ENCODE measurements around the gene HDX.
"Not testable (repeated sequence)": the region's sequence is repeated elsewhere in the genome, so short reads cannot be mapped to it uniquely, and the experiment has no call there.

The HDX gene

DNA sequence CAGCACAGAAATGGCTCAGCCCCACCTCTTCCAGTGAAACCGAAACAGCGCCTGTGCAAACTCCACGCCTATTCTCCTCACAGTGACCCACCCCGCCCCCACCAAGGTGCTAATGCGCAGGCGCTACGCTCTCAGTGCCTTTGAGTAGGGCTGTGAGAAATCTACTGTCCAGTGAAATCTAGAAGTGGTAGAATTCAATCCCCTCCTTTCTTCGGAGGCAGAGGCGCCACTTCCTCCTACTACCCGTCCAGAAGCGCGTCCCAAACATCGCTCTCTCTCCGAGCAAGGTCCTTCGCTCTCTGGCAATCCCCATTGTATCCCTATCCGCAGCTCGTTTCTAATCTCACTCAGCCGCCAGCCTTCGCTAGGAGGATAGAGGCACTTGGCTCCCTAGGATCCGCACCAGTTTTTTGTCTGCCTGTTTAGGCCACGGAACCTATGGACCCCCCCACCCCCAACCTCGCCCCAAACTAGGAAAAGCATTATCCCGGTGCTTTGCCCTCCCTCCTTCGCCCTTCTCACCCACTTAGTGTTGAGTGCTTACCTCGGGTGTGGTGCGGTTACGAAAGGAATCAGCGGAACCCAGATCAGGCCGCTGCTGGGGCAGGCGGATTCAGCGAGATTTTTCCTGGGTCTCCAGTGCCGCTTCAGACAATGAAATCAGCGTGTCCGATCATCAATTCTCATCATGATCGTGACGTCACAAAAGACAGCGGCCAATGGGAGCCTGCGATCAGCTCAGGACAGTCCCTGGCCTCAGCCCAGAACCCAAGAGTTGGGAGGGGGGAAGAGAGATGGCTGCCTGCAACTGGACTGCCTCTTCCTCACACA, at the start of gene HDX:
Gene HDX, minus strand, starts transcription at position 656 of the 831 bp plus-strand sequence. CDS start 27,056 bp downstream, outside the sequence.
- DNase-seq (ENCODE audit: low read depth, low spot score) = peak; percentile 1

DNA sequence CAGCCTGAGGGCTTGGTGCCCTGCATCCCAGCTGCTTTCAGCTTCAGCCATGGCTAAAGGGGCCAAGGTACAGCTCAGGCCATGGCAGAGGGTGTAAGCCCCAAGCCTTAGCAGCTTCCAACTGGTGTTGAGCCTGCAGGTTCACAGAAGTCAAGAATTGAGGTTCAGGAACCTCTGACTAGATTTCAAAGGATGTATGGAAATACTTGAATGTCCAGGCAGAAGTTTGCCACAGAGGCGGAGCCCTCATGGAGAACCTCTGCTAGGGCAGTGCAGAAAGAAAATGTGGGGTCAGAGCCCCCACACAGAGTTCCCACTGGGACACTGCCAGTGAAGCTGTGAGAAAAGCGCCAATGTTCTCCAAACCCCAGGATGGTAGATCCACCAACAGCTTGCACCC, 39.1 kb upstream of the HDX start:
- not testable (repeated sequence) for DNase-seq (ENCODE audit: low read depth, low spot score)

DNA sequence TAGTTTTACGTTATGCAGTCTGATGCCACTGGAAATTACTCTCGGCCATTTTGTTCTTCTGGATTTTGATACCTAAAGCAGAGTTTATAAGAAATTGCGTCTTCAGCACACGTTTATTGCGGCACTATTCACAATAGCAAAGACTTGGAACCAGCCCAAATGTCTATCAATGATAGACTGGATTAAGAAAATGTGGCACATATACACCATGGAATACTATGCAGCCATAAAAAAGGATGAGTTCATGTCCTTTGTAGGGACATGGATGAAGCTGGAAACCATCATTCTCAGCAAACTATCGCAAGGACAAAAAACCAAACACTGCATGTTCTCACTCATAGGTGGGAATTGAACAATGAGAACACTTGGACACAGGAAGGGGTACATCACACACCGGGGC, 35.4 kb upstream of the HDX start:
- DNase-seq (ENCODE audit: low read depth, low spot score) = not testable (repeated sequence)

DNA sequence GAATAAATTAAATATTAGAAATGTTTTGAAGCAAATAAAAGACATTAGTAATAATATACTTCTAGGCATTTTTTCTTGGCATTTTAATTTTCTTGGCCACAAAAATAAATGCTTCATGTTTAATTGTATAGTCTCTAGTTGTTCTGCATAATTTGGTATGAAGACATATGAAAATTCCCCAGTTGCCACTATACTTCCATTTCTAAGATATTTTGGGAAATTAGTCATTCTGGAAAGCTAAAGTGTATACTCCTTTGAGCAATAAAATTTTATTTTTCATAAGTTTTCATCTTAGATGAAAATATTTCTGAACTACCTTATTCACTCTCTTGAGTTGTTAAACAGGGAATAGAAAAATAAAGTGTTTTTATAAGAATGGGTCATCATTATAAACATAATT, 13.8 kb downstream of the HDX start:
- no peak for DNase-seq (ENCODE audit: low read depth, low spot score)

DNA sequence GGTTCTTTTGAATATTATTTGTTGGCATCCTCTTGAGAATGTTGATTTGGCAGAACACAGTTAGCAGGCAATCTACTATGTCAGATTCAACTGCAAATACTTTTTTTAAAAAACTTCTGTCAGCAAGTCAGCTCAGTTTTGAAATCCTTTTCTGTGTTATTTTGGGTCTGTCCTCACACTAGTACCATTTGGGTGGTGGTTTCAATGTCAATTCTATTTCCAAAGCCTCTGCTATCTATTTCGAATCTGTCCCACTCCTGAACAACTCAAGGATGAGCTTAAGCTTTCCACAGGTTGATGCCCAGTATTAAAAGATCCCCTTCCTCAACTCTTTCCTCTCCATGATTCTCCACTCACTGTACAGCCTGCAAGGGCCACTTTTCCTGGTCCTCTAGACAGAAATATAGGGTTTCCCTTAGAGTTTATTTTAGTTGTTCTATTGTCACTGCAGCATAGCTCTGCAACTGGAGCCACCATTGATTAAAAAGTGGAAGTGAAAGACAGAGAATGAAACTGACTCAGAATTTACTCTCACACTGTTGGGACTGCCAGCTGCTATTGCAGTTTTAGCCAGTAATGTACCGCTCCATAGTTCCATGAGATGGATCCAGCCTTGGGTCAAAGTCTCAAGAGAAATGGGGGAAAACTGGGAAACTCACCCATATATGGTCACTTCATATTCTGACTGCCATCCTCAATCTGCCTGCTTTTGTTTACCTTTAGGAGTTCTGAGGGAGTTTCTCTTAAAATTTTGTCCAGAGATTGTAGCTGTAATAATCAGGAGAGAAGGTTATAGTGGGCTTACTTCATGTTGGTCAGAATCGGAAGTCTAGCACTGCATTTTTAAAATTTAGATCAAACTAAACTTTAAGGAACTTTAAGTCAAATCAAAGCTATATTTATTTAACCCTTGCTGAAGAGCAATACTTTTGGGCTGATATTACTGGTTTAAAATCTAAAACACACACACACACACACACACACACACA, 14.6 kb downstream of the HDX start:
- no peak for DNase-seq (ENCODE audit: low read depth, low spot score)

DNA sequence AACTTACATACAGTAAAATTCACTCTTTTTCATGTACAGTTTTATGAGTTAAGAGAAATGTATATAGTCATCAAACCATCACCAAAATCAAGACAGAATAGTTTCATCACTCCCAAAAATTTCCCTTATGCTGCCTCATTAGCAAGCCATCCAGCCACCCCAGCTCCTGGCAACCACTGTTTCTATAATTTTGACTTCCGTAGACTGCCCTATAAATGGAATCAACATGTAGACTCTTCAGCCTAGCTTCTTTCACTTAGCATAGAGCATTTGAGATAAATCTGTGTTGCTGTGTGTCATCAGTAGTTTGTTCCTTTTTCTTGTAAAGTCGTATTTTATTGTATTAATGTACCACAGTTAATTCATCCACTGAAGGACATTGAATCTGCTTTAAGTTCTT, 23.2 kb downstream of the HDX start:
- no peak for DNase-seq (ENCODE audit: low read depth, low spot score)

- DNase-seq (ENCODE audit: low read depth, low spot score) = no peak
Observed at GRCh38 chrX:84477114-84477513, 25.1 kb downstream of the HDX start.

DNA sequence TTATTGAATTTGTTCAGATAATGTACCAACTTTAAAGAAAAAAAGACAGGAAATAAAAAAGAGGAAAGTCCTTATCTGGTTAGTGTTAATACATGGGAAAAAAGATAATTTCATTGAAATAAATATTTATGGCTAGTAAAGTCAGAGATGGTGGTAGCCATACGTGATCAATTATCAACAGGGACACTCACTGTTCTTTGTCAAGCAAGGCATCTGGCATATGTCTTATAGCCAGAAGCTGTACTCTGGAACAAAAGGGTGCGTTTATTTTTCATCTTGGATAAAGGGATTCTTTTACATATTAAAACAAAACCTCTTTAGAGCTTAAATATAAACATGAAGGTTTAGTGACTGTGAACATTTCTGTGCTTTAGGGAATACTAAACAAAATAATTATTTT, 26.7 kb downstream of the HDX start:
- no peak for DNase-seq (ENCODE audit: low read depth, low spot score)

DNA sequence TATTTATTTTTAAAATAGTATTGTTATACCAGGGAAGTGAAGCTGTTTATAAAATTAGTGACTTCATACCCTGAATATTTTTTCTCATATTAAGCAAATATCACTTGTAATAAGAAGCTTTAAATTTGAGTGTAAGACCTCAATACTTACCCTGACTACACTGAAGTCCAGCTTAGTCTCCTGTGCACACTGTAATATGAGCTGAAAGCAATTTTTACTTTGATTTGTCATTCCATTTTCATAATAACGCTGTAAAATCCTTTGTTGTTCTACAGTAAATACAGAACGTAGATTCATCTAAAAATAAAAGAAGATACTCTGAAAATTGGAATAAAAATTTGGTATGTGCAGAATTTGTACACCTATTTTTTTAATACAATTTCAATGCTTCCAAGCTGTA, 27.2 kb downstream of the HDX start:
- no peak for DNase-seq (ENCODE audit: low read depth, low spot score)

DNA sequence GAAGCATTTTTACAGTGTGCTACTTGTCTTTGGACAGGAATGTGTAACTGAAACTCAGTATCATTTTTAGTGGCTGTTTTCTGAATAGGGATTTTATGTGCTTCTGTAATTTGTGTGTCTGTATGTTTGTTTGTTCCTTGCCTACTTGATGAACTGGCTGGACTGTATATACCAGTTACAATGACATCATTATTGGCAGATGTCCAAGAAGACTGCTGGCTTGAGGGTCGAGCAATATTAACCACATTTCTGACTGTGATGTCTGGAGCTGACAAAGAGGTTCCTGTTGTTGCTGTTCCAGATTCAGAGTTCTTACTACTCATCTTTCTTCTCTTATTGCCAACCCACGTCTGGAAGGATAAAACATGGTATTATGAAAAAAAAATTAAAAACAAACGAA, 33.0 kb downstream of the HDX start:
- no peak for DNase-seq (ENCODE audit: low read depth, low spot score)

DNA sequence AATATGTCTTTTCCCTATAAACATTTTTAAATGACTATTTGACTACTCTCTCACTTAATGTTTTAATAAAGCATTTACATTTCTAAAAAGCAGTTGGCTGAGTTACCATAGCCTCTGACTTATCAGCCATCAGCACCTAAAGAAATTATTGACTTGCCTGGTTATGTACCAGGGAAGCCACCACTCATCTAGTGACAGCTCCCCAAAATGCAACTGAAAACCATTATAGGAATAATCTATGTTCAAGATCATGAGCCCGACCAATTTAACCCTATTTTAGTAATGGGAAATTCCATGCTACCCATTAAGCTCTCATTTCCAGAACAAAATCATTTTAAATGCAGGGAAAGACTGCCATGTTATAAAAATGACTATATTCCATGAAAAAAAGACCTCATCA, 34.4 kb downstream of the HDX start:
- DNase-seq (ENCODE audit: low read depth, low spot score) = no peak

DNA sequence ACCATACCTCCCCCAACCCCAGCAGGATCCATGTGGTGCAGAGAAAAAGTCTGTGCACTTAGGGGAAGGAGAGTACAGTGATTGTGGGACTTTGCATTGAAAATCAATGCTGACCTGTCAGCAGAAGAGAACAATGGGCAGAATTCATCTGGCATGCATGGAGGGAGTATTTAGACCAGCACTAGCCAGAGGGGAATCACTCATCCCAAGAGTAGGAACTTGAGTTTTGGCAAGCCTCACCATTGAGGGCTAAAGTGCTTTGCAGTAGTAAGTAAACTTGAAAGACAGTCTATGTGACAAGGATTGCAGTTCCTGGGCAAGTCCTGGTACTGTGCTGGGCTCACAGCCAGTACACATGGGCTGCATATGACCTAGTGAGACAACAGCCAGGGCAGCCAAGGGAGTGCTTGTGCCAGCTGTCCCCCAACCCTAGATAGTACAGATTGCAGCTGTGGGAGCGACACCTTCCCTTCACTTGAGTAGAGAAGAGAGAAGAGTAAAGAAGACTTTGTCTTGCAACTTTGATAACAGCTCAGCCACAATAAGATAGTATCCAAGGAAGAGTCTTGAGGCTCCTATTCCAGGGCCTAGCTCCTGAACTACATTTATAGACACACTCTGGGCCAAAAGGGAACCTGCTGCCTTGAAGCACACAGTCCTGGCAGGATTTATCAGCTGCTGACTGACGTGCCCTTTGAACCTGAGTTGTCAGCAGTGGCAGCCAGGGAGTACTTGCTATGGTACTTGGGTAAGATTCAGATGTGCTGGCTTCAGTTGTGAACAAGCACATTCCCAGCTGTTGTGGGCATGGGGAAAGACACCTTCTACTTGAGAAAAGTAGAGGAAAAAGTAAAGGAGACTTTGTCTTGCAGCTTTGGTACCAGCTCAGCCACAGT, 48.7 kb downstream of the HDX start:
- no peak for DNase-seq (ENCODE audit: low read depth, low spot score)

DNA sequence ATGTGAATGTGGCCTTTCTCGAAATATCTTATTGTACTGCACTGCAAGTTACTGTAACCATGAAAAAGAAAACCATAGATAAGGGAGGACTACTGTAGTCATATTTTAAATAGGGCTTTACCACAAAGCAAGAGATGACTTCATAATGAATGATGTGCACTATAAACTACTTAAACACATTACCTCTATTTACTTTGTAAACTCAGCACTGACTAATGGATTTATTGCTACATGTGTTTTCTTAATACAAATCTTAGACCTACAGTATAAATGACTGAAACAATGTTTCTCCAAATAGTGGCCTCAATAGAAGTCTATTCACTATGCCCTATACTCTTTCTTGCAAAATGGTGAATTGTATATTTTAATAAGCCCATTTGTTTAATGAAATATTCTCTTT, 61.1 kb downstream of the HDX start:
- DNase-seq (ENCODE audit: low read depth, low spot score) = no peak

DNA sequence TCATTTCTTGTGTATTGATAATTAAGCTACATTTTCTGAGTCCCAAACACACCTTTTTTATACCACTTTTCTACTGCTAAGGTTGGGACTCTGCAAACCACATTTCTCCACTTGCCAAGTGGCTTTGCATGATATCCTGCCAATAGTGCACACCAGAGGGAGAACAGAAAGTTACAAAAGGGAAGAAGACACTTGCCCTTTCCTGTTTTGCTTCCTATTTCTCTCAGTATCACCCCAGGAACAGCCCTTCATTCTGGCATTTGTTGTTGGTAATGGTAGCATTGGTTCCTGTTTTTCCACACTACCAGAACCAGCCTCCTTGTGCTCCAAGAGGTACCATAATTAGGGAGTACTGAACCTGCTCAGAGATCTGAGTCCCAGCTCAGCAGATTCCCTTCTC, 87.1 kb downstream of the HDX start:
- no peak for DNase-seq (ENCODE audit: low read depth, low spot score)

GRCh38 chrX:84363663-84364062, 138.6 kb downstream of the HDX start:
- no peak for DNase-seq (ENCODE audit: low read depth, low spot score)

GRCh38 chrX:84363051-84363450, 139.2 kb downstream of the HDX start:
- no peak for DNase-seq (ENCODE audit: low read depth, low spot score)

DNA sequence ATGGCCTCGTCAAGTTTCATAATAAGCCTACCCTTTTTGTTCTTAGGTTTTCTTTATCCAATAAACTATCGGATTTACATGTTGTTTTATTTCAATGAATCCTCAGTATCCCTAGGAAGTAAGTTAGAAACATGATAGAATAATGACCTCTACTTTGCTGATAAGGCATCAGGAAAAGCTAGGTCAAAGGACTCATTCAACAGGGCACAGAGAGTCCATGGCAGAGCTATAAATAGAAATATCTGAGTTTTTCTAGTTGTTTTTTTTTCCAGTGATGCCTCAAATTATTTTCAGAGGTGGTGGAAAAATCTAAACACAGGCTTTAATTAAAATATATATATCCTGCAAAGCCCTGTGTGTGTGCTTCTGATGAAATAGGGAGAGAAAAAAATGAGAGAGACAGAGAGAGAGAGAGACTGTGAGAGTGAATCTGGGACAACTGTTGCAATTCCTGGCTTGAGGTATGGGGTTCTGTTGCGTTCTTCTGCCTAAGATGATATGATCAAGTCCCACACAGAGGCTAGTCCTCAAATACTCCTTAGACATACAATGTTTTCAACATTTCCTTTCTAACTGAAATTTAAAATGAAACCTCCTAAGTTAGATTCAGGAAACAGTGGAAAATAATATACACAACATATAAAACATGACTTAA, 139.9 kb downstream of the HDX start:
- no peak for DNase-seq (ENCODE audit: low read depth, low spot score)

GRCh38 chrX:84358271-84358670, 144.0 kb downstream of the HDX start:
- no peak for DNase-seq (ENCODE audit: low read depth, low spot score)

GRCh38 chrX:84357296-84357695, 145.0 kb downstream of the HDX start:
- DNase-seq (ENCODE audit: low read depth, low spot score) = no peak

- no peak for DNase-seq (ENCODE audit: low read depth, low spot score)
Observed at GRCh38 chrX:84340968-84341367, 161.3 kb downstream of the HDX start.
